DMS114 treated with DMSO at 0.1 percent for 48 hours (cell line): Measurements from ENCODE around the gene GDPD3.
A peak's percentile ranks its signal among the peaks of the same experiment; 100 is the strongest.
"Not testable (repeated sequence)": the region's sequence is repeated elsewhere in the genome, so short reads cannot be mapped to it uniquely, and the experiment has no call there.

Experiments
- DNase-seq: peaks from one replicate; lab custom pipeline; 2025; ENCODE audit not compliant: unreplicated experiment; lab: John Stamatoyannopoulos, UW

The GDPD3 gene

DNA sequence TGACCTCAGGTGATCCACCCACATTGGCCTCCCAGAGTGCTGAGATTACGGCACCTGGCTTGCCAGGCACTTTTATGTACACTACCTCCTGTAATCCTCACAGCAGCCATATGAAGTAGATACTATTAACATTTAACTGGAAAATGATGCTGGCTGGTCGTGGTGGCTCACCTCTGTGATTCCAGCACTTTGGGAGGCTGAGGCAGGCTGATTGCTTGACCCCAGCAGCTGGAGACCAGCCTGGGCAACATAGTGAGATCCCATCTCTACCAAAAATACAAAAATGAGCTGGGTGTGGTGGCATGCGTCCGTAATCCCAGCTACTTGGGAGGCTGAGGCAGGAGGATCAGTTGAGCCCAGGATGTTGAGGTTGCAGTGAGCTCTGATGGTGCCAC, 11.6 kb upstream of the GDPD3 start:
- DNase-seq: no peak

DNA sequence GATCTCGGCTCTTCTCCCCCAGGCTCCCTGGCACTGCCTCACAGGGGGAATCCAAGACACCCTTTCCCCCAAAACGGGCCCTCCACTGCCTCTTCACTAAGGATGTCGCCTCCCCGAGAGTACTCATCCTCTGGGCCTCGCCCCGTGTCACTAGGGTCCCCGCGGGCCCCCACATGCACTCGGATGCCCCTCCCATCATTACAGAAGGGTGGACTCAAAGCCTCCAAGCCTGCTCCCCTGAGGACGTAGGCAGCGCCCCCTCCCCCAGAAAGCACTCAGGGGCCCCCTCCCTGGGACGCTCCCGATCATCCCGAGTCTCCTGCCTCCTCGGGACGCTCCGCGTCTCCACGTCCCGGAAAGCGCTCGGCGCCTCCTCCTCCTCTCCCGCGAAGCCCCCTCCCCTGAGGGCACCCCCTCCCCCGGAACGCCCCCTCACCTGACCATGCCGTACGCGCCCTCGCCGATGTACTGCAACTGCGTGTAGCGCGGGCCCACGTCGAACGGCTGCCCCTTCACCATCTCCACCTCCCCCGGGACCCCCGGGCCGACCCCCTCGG, 9.3 kb upstream of the GDPD3 start:
- DNase-seq: no peak

DNA sequence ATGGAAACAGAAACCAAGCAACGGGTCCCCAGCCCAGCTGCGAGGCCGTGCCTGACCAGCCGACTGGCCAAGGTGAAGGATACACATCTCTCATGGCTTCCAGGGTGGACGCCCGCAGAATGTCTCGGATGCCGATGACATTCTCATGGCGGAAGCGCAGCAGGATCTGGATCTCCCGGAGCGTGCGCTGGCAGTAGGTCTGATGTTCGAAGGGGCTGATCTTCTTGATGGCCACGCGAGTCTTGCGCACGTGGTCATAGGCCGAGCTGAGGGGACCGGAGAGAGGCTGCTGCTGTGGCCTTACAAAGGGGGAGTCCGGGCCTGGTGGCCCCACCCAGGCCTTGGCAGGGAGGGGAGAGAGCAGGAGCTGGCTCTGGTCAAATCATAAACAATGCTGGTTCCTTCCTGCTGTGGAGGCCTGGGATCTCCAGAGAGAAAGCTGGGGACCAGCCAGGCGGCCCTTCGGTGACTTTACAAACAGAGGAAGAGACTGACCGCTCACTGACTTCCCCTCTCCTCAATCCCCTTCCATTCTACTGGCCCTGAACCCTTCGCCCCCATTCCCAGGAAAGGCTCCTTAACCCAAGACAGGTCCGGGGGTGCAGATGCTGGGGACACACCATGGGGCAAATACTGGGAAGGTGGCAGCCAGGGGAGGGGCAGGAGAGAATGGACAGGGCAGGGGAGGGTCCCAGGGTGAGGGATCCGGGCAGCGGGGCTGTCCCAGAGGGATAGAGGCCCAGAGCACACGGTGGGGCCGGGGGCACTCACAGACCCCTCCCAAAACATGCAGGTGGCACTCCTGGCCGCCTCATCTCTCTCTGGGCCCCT, 8.6 kb upstream of the GDPD3 start:
- DNase-seq: no peak

DNA sequence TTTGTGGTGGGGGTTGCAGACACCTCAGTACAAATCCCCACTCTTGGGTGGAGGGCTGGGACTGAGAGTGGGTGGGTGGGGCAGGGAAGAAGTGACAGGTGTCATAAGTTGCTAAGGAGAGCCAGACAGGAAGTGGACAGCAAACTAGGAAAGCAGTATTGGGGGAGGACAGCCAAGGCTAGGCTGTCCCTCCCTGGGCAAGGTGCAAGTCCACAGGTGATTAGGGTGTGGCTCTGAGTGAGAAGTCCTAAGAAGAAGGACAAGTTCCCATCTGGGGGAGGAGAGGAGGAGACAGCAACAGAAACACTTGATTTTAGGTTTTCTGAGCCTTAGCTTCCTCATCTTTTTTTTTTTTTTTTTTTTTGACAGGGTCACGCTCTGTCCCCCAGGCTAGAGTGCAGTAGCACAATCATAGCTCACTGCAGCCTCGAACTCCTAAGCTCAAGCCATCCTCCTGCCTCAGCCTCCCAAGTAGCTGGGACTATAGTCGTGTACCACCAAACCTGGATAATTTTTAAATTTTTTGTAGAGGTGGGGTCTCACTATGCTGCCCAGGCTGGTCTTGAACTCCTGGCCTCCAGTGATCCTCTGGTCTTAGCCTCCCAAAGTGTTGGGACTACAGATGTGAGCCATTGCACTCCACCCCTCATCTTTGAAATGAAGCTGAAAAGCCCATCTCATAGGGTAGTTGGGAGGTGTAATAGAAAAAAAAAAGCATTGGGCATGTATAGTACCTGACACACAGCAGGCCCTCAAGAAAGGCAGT, 7.2 kb upstream of the GDPD3 start:
- no peak for DNase-seq

DNA sequence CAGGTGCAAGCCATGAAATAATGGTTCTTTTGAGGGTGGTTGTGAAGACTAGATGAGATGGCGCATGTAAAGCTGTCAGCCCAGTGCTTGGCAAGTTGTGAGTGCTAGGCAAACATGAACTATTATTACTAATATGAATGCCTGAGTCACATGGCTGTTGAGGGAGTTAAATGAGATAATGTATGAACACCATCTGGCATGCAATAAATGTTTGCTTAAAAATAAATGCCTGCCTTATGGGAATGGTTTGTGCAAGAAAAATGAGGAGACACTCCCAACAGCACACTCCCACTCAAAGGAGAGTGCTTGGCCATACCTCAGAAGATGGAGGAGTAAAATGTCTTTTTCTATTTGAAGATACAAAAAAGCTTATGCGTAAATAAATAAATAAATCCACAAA, 6.1 kb upstream of the GDPD3 start:
- DNase-seq: no peak

DNA sequence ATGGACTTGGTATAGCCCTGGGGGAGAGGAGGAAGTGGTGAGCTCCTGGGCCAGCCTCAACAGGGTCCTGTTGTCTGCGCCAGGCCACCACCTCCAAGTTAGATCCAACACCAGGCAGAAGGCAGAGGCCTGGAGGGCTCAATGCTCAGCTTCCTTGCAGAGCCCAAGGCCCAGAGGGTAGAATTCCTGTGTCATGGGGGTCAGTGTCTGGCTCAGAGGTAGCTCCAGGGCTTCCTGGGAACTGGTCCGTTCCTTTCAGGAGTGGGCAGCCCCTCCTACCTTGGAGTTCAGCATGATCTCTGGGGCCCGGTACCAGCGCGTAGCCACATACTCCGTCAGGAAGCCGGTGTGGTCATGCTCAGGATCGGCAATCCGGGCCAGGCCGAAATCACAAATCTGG, 4.4 kb upstream of the GDPD3 start:
- DNase-seq: no peak

DNA sequence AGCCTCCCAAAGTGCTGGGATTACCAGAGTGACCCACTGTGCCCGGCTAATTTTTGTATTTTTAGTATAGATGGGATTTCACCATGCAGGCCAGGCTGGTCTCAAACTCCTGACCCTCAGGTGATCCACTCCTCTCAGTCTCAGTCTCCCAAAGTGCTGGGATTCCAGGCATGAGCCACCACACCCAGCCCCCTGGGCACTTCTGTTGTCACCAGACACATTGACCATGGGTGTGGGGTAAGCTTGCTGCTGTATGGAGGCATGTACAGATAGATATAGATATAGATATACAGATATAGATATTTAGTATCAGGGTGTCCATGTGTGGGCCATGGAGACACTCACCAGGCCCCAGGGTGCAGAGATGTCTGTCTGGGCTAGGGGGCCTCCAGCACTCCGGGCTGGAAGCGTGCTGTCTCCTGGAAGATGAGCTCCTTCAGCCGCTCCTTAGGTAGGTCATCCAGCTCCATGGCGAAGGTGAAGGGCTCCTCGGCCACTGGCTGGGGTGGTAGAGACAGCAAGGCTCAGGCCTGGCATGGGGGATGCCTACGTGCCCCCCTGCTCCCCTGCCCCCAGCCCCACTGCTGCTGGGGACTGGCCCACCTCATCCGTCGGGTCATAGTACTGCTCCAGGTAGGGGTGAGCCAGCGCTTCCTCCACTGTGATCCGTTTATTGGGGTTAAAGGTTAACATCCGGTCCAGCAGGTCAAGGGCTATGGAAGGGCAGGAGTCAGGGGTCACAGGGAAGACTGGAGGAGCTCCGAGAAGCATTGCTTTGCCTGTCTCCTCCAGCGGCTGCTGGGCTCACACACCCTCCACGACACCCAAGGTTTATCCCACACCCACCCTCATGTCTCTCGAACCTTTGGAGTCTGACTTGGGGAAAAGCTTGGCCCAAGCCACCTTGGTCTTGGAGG, 3.2 kb upstream of the GDPD3 start:
- DNase-seq: no peak

DNA sequence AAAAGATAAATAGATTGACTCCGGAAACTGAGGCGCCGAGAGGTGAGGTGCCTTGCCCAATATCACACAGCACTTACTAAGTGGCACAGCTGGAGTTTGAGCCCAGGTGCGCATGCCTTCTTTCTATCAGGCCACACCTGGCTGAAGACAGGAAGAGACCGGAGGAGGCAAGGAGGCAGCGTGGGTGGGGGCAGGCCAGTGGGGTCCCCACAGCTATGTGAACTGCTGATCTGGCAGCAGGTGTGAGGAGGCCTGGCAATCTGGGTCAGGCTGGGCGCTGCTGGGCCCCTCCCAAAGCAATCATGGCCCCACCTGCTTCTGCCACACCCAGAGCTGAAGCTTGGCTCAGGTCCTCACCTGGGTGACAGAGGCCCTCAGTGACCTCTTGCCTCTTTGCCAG, 1.9 kb upstream of the GDPD3 start:
- no peak for DNase-seq

DNA sequence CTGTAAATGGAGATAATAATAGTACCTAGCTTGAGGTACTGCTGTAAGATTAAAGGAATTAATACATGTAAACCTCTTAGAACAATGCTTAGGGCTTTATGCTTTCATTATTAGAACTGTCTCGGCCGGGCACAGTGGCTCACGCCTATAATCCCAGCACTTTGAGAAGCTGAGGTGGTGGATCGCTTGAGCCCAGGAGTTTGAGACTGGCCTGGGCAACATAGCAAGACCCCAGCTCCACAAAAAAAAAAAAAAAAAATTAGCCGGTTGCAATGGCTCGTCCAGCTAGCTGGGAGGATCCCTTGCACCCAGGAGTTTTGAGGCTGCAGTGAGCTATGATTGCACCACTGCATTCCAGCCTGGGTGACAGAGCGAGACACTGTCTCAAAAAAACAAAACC, 1.5 kb upstream of the GDPD3 start:
- DNase-seq: not testable (repeated sequence)

DNA sequence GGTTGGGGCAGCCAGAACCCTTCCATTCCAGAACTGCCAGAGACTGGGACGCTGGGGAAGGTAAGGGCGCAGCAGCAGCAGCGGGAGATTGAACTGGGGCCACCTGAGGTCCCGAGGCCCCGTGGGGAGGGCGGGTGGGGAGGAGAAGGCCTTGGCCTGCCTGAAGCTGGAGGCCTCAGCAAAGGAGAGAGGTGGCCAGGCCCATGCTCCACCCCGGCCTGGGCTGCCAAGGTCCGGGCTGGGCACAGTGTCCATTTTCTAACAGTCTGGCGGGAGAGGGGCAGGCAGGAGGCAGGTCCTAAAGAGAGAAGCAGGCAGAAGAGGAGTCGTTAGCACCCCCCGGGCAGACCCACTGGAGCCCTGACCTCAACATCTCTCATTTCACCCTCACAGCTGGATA, 1.1 kb upstream of the GDPD3 start:
- DNase-seq: no peak

DNA sequence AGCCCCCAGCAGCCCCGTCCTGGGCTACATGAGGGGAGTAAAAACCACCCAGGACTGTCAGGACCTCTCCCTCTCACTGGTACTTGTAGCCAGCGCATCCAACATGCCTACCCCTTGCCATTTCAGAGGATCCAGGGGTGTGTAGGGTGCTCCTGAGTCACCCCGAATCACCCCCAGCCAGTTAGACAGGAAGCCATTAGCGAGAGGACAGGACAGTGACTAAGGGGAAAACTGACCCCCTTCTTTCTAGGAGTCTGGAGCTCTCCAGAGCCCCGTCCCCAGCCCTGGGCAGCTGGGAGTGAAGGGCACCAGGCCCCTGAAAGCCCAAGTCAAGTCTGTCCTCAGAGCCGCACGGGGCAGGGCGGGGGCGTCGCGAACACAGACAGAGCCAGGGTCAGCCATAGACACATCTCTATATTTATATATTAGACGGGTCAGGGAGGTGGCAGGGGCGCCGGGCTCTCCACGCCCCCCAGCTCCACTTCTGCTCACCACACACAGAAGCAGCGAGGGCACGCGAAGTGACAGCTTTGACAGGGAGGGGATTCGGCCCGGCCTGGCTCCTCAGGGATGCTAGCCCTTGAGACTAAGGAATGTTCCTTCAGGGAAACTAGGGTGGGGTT, 485 bp upstream of the GDPD3 start:
- no peak for DNase-seq

DNA sequence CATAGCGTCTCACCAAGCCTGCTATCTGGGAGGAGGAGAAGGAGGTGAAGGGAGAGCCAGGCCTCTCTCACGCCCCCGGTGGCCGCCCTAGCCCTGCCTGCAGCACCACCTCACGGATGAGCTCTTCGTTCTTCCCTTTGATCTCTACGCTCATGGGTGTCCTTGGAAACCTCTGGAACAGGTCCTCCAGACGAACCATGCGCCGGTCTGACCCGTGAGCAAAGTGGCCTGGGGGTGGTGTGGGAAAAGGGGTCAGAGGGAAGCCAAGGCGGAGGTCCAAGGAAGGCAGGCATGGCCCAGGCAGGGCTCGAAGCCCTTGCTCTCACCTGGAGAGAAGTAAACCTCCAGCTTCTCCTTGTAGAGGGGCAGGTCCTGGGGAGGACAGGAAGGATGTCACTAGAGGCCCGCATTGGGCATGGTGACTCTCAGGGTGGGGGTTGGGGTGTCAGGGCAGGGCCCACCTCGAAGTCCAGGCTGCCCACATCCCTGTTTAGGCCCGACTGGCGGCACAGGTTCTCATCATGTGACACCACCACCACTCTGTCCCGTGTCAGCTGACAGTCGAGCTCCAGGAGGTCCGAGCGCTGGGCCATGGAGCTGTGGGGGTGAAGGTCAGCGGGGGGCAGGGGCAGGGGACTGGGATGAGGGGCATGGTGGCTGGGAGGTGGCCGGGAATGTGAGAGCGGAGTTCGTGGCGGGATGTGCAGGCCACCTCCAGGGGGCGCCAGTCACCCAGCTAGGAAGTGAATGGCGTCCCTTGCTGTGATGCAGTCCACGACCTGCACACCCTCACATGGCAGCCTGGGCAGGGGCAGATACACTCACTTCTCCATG, 923 bp downstream of the GDPD3 start:
- DNase-seq: no peak

DNA sequence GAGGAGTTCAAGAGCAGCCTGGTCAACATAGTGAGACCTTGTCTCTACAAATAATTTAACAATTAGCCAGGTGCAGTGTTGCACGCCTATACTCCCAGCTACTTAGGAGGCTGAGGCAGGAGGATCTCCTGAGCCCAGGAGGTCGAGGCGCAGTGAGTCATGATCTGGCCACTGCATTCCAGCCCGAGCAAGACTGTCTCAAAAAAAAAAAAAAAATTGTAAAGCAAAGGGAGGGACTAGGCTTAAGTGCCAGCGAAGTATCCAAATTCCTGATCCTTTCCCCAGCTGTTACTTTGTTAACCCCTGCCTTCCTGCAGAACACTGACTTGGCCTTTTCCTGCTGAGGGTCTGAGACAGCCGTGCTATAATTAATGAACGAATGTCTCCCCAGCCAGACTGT, 2.7 kb downstream of the GDPD3 start:
- no peak for DNase-seq

DNA sequence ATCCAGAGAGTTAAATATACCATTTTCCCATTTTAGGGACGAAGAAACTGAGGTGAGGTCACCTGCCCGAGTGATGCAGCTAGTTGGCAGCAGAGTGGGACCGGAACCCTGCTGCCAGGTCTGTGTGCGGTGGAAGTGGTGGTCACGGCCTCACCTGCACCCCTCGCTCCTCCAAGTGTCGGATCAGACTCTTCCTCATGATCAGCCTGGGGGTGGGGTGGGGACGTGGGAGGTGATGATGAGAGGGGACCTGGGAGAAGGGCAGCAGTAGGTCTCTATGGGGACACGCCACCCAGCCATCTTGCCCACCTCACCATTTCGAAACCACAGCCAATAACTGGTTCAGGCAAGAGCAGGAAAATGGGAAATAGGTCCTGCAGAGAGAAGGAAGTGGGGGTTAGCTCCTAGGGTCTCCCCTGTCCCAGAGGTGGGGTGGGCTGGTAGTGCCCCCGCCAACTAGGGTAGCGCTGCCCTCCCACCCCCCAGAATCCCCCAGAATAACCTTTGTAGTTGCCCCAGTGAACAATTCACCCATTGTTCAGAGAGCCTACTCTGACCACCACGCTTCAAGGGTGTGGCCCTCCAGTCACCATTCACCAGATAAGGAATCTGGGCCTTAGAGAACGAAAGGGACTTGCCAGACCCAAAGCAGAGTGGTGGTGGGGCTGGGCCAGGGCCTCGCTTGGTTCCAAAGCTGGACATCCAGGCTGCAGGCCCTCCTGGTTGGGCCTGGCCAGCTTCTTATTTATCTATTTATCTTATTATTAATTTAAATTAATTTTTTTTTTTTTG, 5.1 kb downstream of the GDPD3 start:
- DNase-seq: no peak

DNA sequence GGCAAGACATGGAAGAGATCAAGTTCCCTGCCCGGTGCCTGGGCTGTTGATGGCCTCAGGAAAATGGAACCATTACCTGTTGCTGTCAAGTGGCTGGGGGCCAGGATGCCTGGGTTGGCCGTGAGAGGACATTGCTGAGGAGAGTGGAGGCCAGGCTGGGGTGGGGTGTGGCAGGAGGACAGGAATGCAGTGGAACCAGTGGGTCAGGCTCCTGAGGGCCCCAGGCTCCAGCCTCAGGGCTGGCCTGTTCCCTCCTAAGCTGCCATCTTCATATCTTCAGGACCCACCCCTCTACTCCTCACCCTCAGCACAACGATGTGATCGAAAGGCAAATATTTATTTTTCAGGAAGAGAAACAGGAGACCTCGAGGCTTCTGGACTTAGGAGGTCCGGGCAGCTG, 8.8 kb downstream of the GDPD3 start:
- no peak for DNase-seq

DNA sequence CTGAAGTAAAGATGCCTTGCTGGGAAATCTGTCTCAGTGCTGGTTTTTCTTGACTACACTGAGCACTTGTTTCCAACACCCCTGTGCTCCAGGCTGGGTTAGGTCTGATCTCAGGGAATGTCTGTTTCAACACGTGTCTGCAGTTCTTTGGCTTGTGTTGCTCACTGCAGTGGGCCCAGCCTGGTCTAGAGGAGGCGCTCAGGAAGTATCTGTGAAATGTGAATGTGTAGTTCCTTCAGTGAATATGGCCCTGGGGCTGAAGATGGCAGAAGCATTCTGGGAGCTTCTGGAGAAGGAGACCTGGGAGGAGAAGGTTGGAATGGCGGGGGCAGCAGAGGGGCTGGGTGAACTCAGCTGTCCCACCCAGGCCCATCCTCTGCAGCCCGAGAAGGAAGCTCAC, 9.2 kb downstream of the GDPD3 start:
- DNase-seq: no peak

DNA sequence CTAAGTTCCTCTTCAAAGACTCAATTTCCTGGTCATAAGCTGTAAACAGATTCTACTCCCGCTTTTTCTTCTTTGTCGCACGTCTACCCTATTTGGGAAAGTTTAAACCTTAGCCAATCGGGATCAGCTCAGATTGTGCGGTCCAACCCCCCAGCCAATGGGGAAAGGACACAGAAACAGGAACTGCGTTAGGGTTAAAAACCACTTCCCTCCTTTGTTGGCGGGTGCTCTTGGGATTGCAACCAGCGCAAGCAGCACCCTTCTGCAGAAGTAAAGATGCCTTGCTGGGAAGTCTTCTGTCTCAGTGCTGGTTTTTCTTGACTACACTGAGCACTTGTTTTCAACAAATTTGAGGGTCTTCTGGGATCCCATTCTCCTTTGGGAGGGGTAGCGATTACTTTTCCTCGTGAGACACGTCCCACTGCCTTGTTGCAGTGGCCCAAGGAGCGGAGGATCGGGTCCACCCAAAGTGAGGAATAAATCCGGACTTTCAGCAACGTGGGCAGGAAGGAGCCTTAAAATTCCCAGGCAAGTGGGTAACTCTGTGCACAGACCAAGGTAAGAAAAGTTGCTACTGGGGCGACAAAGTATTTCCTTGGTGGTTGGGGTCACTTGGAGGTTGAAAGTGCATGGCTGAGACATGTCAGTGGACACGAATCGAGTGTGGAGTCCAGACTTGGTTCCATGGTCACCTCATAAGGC, 16.3 kb downstream of the GDPD3 start:
- DNase-seq: no peak

DNA sequence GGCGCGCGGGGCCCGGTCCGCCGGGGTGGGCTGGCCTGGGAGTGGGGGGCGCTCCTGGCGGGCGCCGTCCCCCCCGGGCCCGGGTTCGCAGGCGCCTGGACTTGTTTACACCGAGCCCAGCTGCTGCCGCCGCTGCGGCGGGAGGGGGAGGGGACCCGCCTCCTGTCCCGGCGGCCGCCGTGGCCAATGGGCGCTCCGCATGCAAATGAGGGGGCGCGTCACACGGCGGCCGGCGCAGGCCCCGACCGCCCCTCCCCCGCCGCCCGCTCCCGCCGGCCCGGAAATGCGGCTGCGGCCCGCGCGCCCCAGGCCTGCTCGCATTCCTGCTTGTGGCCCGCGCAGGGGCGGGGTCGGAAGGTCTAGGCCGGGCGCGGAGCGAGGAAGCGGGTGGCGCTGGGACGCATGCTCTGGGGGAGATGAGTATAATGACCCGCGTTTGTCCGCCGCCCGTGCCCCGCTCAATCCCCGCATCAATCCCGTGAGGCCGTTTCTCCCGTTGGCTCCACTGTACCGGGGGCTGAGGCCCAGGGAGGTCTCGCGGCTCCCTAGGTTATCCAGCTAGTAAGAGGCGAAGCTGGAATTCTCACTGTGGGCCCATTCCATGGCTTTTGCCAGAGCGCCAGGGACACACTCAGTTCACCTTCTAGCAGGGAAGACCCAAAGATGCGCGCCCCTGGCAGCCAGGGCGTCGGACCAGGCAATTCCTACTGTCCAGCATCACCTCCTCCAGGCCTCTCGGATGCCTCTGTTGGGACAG, 17.1 kb downstream of the GDPD3 start, which contains the start of gene YPEL3:
Gene YPEL3 (minus strand): TSS at position 109 of the 757 bp plus-strand sequence. CDS start 731 bp downstream, outside the sequence.
- DNase-seq: peak; percentile 45
